ENCODE results near the gene RIPPLY3.

RIPPLY3 gene

GRCh38 chr21:37006486-37007291, at the start of gene RIPPLY3:
TSS of gene RIPPLY3 (plus strand) at chr21:37006702. CDS start at chr21:37006773, 71 bp downstream.
- peak; percentile 22 for DNase-seq

- no peak for DNase-seq
Measured at GRCh38 chr21:36959020-36959835, 47.3 kb upstream of the RIPPLY3 start.

GRCh38 chr21:36960676-36961284, 45.7 kb upstream of the RIPPLY3 start:
- no peak for DNase-seq

GRCh38 chr21:36962098-36962780, 44.3 kb upstream of the RIPPLY3 start:
- no peak for DNase-seq

- DNase-seq, result no peak
Measured at GRCh38 chr21:36964398-36964797, 42.1 kb upstream of the RIPPLY3 start.

- no peak for DNase-seq
Measured at GRCh38 chr21:36964827-36965719, 41.4 kb upstream of the RIPPLY3 start.

- no peak for DNase-seq
Measured at GRCh38 chr21:36965720-36966065, 40.8 kb upstream of the RIPPLY3 start.

GRCh38 chr21:36966066-36966820, 40.3 kb upstream of the RIPPLY3 start, which contains the start of gene HLCS:
TSS of gene HLCS (minus strand) at chr21:36966669. CDS start at chr21:36966638, 31 bp downstream.
- peak; percentile 82 for DNase-seq

GRCh38 chr21:36966821-36967768, 39.4 kb upstream of the RIPPLY3 start:
- DNase-seq, result peak; percentile 80

GRCh38 chr21:36968414-36968813, 38.1 kb upstream of the RIPPLY3 start:
- no peak for DNase-seq

GRCh38 chr21:36968976-36969375, 37.5 kb upstream of the RIPPLY3 start:
- no peak for DNase-seq

- peak; percentile 74 for DNase-seq
Measured at GRCh38 chr21:36973986-36974850, 32.3 kb upstream of the RIPPLY3 start.

- DNase-seq, result no peak
Measured at GRCh38 chr21:36974851-36975192, 31.7 kb upstream of the RIPPLY3 start.

GRCh38 chr21:36976228-36976861, 30.2 kb upstream of the RIPPLY3 start:
- no peak for DNase-seq

GRCh38 chr21:36976882-36977651, 29.4 kb upstream of the RIPPLY3 start:
- peak; percentile 79 for DNase-seq

GRCh38 chr21:36980280-36981048, 26.0 kb upstream of the RIPPLY3 start:
- DNase-seq, result no peak

- DNase-seq, result no peak
Measured at GRCh38 chr21:36981049-36981391, 25.5 kb upstream of the RIPPLY3 start.
